SHP77 treated with DMSO at 0.1 percent for 48 hours (cell line): ENCODE measurements around the gene GTF2A1.

Experiments used
- DNase-seq: peaks from one replicate; lab custom pipeline; 2025; lab: John Stamatoyannopoulos, UW

The GTF2A1 gene

DNA sequence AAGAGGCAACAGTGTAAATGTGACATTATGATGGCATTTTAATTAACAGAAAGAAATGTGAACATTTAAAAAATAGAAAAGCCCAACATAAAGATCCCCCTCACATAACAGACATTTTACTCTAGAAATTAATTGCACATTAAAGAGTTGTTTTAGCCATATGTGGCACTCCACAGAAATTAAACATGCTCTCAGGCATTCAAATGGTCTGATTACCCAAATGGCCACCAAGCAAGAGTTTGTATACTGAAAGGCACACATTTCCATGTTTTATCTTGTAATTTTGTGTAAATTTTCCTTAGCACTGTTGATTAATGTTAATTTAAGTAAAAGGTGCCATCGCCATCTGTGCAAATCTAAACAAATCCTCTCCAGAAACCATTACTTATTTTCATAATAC is 43.5 kb downstream of the GTF2A1 start:
- no peak for DNase-seq

GRCh38 chr14:81176241-81176640 is 44.5 kb downstream of the GTF2A1 start:
- DNase-seq = no peak

DNA sequence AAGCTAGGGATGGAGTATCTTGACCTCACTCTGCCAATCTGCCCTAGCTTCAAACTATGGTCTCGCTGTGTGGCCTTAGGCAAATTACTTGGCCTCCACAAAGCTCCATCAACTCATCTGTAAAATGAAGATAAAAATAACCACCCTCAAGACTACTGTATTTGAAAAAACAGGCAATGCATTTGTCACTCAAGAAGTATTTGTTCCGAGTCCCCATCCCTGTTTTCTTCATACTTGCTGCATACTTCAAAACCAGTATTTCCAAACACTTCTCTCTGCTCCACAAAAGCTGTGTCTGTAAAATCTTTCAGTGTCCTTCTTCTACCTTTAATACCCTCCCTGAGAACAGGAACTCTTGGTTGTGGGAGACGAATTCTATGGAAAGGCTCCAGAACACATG is 47.9 kb downstream of the GTF2A1 start:
- no peak for DNase-seq

GRCh38 chr14:81172353-81172752 is 48.4 kb downstream of the GTF2A1 start:
- no peak for DNase-seq

DNA sequence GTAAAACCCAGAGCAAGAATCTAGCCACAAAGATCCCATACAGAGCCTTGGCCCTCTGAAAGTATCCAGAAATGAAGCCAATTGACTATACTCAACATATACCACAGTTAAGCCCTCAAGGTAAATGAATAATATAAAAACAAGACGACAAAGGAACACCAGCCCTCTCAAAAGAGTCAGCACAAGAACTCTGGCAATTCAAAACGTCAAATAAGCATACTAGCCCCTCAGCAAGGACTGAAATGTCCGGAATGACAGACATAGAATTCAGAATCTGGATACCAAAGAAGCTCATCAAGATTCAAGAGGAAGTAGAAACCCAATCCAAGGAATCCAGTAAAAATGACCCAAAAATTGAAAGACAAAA is 49.9 kb downstream of the GTF2A1 start:
- no peak for DNase-seq

DNA sequence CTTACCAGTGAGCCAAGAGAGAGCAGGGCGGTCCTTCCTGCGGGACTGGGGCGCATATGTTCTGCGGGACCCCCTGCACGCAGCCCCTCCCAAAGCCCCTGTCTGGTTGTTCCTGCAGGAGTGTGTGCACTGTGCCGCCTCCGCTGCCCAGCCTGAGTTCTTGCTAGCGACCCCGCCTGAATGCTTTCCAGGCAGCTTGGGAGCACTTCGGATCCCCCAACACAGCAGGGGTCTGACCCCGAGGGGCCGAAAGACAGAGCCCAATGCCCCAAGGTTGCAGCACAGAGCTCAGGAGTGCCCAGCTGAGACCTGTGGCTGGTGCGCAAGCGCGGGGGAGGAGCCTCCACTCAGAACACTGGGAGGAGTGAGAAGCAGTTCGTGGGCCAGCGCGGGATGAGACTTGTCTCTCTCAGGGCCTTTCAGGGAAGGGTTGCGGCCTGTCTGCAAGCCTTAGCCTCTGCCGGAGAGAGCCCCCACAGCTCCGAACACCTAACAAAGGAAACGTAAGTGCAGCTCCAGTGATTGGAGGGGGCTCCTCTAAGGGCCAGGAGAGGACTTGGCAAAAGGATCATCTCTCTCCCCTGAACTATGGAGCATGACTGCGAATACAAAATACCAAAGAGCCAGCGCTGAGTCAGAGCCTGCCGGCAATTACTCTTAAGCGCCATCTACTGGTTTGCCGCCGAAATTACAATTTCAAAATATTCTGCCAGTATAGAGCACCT is 50.5 kb downstream of the GTF2A1 start:
- peak; percentile 85 for DNase-seq

DNA sequence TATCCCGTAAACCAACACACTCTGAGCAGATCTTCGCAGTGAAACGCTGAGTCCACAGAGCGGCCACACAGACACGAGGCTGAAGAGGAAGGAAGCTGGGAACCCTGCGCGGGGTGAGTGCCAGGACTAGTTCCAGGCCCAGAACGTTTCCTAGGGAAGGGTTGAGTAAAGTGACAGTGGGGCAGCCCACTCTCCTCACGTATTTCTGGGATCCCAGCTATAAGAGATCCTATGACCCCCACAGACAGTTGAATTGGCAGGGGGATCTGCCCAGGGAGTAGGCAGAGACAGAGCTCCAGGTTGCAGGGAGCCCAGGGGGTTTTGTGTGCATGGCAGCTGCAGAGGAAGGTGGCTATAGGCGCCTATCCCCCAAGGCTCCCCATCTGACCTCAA is 51.1 kb downstream of the GTF2A1 start:
- no peak for DNase-seq

DNA sequence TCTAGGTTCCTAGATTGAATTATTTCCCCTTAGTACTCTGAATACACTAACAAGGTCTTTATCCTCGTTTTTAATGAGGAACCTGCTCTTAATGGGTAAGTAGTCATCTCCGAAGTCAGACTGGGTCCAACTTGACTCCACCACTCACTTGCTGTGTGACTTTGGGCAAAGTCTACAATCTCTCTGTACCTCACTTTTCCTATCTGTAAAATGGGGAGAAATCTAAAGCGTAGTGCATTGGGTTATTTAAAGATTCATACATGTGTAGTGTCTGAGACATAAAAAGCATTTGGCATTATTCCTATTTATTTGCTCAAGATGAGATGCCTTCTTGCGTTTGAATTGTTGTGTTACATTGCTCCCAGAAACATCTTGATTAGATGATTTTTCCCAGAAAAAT is 51.5 kb downstream of the GTF2A1 start:
- DNase-seq = no peak

DNA sequence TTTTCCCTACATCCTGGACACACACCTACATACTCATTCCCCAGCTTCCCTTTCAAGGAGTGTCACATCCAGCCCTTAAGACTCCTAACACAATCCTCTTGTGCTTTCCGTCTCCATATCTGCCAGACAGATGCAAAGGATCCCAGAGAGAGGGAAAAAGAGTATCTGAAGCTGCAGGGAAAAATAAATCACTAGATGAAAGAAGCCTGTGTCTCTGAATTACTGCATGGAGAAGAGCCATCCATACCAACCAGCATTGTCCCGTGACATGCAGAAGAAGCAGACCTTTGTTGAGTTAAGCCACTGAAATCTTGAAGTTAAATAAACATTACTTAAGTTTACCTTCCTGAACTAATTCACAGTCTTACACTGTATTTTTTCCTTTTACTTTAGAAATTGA is 54.6 kb downstream of the GTF2A1 start:
- DNase-seq = no peak

DNA sequence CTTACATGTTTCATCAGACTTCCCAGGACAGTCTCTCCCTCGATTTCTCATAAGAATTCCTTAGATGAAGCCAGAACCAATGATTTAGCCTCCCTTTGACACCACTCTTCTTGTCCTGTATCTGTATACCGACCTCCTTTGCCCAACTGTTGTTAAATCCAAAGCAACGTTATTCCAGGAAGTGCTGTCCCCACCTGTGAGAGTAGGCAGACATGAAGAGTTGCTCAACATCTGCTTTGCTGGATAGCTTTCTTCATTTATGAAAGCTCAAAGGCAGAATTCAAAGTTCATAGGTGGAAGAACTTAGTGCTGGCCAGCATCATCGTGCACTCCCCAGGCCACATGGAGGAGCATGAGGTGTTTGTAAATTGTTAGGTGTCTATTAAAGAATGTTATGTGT is 55.6 kb downstream of the GTF2A1 start:
- no peak for DNase-seq

- peak; percentile 52 for DNase-seq
Observed at GRCh38 chr14:81164167-81164774, 56.5 kb downstream of the GTF2A1 start.

- no peak for DNase-seq
Observed at GRCh38 chr14:81162941-81163340, 57.8 kb downstream of the GTF2A1 start.

DNA sequence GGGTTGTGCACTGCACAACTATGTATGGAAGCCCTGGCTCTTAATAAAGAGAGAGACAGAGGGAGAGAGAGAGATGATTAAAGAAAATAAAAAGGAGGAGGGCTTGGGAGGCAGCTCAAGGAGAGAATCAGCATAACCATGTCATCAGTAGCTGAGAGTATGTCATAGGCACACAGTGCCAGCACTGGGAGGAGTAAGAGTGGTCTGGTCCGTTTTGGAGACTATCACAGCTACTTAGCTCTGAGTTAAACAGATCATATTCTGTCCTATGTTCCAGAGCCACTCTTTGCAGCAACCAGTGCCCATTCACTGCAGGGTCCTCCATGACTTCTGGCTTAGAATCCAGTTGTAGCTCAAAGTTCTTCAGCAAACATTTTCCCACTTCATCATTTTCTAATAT is 59.0 kb downstream of the GTF2A1 start:
- no peak for DNase-seq

DNA sequence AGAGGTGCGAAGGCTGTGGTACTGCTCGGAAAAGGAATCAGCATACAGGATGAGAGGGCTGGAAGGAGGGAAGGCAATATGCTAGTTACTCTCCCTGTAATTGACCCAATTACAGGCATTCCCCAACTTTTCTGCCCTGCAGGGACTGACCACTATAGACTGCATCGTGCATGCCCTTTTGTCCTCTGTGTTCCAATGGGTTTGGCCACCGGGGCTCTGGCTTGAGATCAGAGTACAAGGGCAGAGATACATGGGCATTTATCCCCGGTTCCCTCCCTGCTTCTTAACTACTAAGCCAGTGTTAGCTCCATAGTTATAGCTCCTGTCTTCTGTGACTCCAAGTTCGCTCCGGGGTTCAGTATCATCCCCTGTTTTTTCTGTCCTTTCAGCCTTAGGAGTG is 59.7 kb downstream of the GTF2A1 start:
- no peak for DNase-seq

- no peak for DNase-seq
Observed at GRCh38 chr14:81157431-81157830, 63.3 kb downstream of the GTF2A1 start.

DNA sequence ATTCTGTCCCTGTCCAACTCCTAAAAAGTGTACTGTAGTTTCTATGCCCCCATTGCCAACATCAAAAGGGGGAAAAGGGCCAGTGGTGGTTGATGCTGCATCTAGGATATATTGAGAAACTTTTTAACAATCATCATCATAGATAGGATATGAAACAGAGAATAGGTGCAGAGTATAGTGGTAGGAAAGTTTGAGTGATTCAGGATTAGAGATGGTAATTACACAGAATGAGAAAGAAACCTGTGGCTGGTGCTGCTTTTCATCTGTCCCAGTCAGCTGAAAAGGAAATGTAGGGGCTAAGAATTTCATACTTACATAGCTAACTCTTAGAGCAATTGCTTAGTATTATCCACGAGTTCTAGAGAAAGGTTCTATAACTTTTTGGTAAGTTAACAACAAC is 67.6 kb downstream of the GTF2A1 start:
- no peak for DNase-seq

DNA sequence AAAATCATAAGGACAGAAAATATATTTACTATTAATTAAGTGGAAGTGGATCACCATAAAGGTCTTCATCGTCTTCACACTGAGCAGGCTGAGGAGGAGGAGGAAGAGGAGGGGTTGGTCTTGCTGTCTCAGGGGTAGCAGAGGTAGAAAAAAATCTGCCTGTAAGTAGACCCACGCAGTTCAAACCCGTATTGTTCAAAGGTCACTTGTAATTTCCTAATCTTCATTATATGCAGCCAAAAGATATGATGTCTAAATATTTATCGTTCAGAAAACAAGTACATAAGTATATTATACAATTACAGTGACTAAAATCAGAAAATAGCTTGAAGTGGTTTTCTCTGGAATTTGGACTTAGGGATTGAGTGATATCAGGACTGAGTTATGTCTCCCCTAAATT is 72.1 kb downstream of the GTF2A1 start:
- DNase-seq = no peak

- DNase-seq = no peak
Observed at GRCh38 chr14:81147140-81147897, 73.4 kb downstream of the GTF2A1 start.

DNA sequence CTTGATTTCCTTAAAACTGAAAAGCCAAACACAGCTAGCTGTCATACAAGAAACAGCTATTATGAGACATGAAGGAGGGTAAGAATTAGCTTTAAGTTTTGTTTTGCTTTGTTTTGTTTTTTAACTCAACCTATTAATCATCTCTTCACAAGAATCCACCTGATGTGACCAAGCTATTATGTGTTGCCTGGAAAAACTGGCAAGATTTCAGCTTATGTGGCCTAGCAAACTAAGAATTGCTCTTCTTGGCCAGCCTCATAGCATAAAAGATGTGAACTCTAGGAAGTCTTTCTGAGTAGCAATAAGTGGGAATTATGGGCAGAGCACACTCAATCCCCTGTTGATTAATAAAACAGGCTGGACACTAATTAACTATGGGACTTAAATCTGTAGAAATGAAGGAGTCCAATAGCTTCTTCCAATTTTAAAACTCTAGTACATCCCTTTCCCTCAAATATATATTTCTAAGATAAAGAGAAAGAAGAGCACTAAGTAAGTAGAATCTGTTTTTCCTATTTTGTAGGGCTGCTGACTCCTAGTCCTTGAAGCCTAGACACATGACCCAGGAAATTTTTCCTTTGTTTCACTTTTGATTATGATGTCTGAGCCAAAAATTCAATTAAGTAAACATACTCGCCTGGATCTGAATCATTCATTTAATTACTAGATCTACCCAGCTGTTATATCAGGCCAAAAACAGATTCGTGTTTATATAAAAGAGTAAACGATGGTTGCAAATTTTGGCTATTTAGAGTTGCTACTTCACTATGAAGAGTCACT is 75.7 kb downstream of the GTF2A1 start:
- DNase-seq = no peak

DNA sequence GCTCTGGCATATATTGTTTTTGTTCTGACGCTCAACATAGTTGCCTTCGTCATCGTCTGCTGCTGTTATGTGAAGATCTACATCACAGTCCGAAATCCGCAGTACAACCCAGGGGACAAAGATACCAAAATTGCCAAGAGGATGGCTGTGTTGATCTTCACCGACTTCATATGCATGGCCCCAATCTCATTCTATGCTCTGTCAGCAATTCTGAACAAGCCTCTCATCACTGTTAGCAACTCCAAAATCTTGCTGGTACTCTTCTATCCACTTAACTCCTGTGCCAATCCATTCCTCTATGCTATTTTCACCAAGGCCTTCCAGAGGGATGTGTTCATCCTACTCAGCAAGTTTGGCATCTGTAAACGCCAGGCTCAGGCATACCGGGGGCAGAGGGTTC is 77.0 kb downstream of the GTF2A1 start:
- no peak for DNase-seq

GRCh38 chr14:81141426-81141825 is 79.3 kb downstream of the GTF2A1 start:
- no peak for DNase-seq

GRCh38 chr14:81138429-81138828 is 82.3 kb downstream of the GTF2A1 start:
- no peak for DNase-seq

DNA sequence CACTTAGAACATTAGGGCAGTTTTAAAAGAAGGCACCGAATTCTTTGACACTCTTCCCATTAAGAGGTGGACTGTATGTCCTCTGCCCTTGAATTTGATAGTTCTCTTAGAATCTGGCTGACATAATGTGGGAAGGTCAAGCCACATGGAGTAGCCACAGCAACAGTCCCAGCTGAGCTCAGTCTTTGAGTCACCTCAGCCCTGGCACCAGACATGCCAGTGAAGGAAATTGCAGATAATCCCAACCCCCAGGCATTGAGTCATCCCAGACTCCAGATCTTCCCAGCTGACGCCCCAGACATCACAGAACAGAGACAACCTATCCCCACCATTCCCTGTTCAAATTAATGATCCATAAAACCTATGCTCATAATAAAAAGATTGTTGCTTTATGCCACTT is 83.4 kb downstream of the GTF2A1 start:
- no peak for DNase-seq
